CD4-positive, alpha-beta T cell (primary cell): ENCODE results near the gene ZNF746. TPM values are rescaled to one million over a fixed set of nuclear protein-coding genes. Genes with fewer than 3 reads are reported as not detected.

ENCODE experiments used
- ATAC-seq: fragments of 200-7000 bp; cut with Tn5 transposase; one replicate; pipeline ENCODE4 v1.10.0; 2022; ENCODE audit warnings: mild to moderate bottlenecking; ENCODE audit not compliant: poor library complexity
- CTCF ChIA-PET: fragments of 350-600 bp; sonication (Branson Sonifier 250); formaldehyde crosslinking; loops from one replicate; lab custom pipeline; 2021; ENCODE audit warnings: antibody characterized with exemption, inconsistent platforms; lab: Charles Lee
- POLR2A ChIA-PET: fragments of 350-600 bp; sonication (Branson Sonifier 250); formaldehyde crosslinking; loops from one replicate; lab custom pipeline; 2021; ENCODE audit warnings: antibody characterized with exemption, inconsistent platforms; lab: Charles Lee
- DNase-seq, 14 experiments: peaks; one replicate each; pipeline ENCODE4 v3.0.0-alpha.2; 2013 to 2020; ENCODE audit warnings: mixed read lengths in 2 of 14
- H3K27ac ChIP-seq, 2 donors: one replicate each; pipeline versions ENCODE4 v1.5.1 to v1.7.0; 2013; ENCODE audit warnings: low read length in 2 of 2, low read depth in 1 of 2, mild to moderate bottlenecking in 1 of 2
- H3K27me3 ChIP-seq, 2 experiments: 1 replicate in 1 of 2; 2 replicates in 1 of 2; pipeline versions ENCODE4 v1.6.1 to v1.7.0; 2013; ENCODE audit warnings: low read length in 2 of 2, control low read depth in 1 of 2, mild to moderate bottlenecking in 1 of 2, moderate library complexity in 1 of 2; ENCODE audit not compliant: insufficient read depth in 2 of 2, control insufficient read depth in 1 of 2
- H3K36me3 ChIP-seq: one replicate; pipeline ENCODE4 v1.6.1; 2013; ENCODE audit warnings: low read length, control low read depth; ENCODE audit not compliant: insufficient read depth
- H3K4me1 ChIP-seq: one replicate; pipeline ENCODE4 v1.6.1; 2013; ENCODE audit warnings: low read length, control low read depth; ENCODE audit not compliant: insufficient read depth
- H3K4me3 ChIP-seq: one replicate; pipeline ENCODE4 v1.5.1; 2013; ENCODE audit warnings: mild to moderate bottlenecking, low read length, moderate library complexity
- H3K9me3 ChIP-seq, 2 experiments: 1 replicate in 1 of 2; 2 replicates in 1 of 2; pipeline versions ENCODE4 v1.6.1 to v1.7.0; 2013; ENCODE audit warnings: low read length in 2 of 2, mild to moderate bottlenecking in 2 of 2, control low read depth in 1 of 2, moderate library complexity in 1 of 2; ENCODE audit not compliant: control insufficient read depth in 1 of 2, insufficient read depth in 1 of 2
- H3K27ac Mint-ChIP-seq: one replicate; pipeline ENCODE4 v1.8.0; 2020; ENCODE audit warnings: mixed read lengths
- H3K27me3 Mint-ChIP-seq: one replicate; pipeline ENCODE4 v1.8.0; 2021; ENCODE audit warnings: mixed read lengths
- H3K36me3 Mint-ChIP-seq: one replicate; pipeline ENCODE4 v1.8.0; 2021; ENCODE audit warnings: low read depth, mixed read lengths
- H3K4me1 Mint-ChIP-seq: one replicate; pipeline ENCODE4 v1.8.0; 2021; ENCODE audit warnings: low read depth, mixed read lengths
- H3K4me3 Mint-ChIP-seq: one replicate; pipeline ENCODE4 v1.8.0; 2020; ENCODE audit warnings: mild to moderate bottlenecking, mixed read lengths
- H3K9me3 Mint-ChIP-seq: one replicate; pipeline ENCODE4 v1.8.0; 2020; ENCODE audit warnings: mixed read lengths
- CTCF ChIP-seq: fragments of 200-600 bp; IDR thresholded peaks from one replicate; pipeline ENCODE4 v1.8.0; 2022; ENCODE audit warnings: antibody characterized with exemption, mild to moderate bottlenecking
- intact Hi-C, 2 experiments: fragments of 100-400 bp; cut with DNase I in 1 of 2; cut with micrococcal nuclease in 1 of 2; formaldehyde crosslinking; loops; one replicate each; pipeline versions ENCODE4 v1.15.1 to v1.9.0; 2023 to 2025; cut with DNase I, micrococcal nuclease
- total RNA-seq, 174 experiments: library from RNA in 2 of 174; stranded (reverse) in 2 of 174; gene quantifications; one replicate each; pipeline ENCODE4 v1.2.3 and lab custom pipeline; 2021 to 2026

Gene ZNF746
- total RNA-seq, 2 experiments from 2014 or later: 28.4 to 30.3 TPM

GRCh38 chr7:149527414-149527813 is 29.8 kb upstream of the ZNF746 start:
- H3K9me3 ChIP-seq: peaks cover 24 to 49% of the 10 kb centered on the region in 2 experiments
- Mint-ChIP-seq H3K27me3 (no peaks in the 10 kb centered on the region), H3K27ac (no peak overlapping the region), H3K36me3 (peaks cover 26% of the 10 kb centered on the region), H3K9me3 (peaks cover 9% of the 10 kb centered on the region), H3K4me3 (no peak overlapping the region), H3K4me1 (no peaks in the 10 kb centered on the region)
- ChIA-PET POLR2A (no interaction called here), CTCF (no interaction called here)
- no peaks in the 10 kb centered on the region for H3K4me1 ChIP-seq
- H3K27me3 ChIP-seq: no peaks in the 10 kb centered on the region
- H3K36me3 ChIP-seq: no peaks in the 10 kb centered on the region
- DNase-seq: no peak
- no peak for TF ChIP-seq CTCF
- no peak for ATAC-seq
- no peak overlapping the region for H3K27ac ChIP-seq
- intact Hi-C loops: no loop called here
- no peak overlapping the region for H3K4me3 ChIP-seq

GRCh38 chr7:149525280-149525679 is 27.7 kb upstream of the ZNF746 start:
- no peaks in the 10 kb centered on the region for H3K4me1 Mint-ChIP-seq

GRCh38 chr7:149524394-149524793 is 26.8 kb upstream of the ZNF746 start:
- no peak for ATAC-seq
- H3K27ac Mint-ChIP-seq: no peak overlapping the region
- intact Hi-C loops: no loop called here
- no peaks in the 10 kb centered on the region for H3K27me3 ChIP-seq
- no peak for DNase-seq
- H3K36me3 ChIP-seq: no peaks in the 10 kb centered on the region
- H3K27me3 Mint-ChIP-seq: no peaks in the 10 kb centered on the region
- peaks cover 12 to 21% of the 10 kb centered on the region in 2 experiments for H3K9me3 ChIP-seq
- H3K9me3 Mint-ChIP-seq: peaks cover 9% of the 10 kb centered on the region
- H3K4me3 Mint-ChIP-seq: no peak overlapping the region
- H3K36me3 Mint-ChIP-seq: peaks cover 17% of the 10 kb centered on the region
- no peaks in the 10 kb centered on the region for H3K4me1 ChIP-seq
- no peaks in the 10 kb centered on the region for H3K4me1 Mint-ChIP-seq
- TF ChIP-seq CTCF: no peak
- CTCF ChIA-PET: no interaction called here
- POLR2A ChIA-PET: no interaction called here
- H3K27ac ChIP-seq: no peak overlapping the region
- no peak overlapping the region for H3K4me3 ChIP-seq

More at GRCh38 chr7:149525280-149525679, 27.7 kb upstream of the ZNF746 start:
- Histone ChIP-seq H3K36me3 (no peaks in the 10 kb centered on the region), H3K27me3 (no peaks in the 10 kb centered on the region), H3K27ac (no peak overlapping the region), H3K9me3 (peaks cover 13 to 30% of the 10 kb centered on the region in 2 experiments), H3K4me3 (no peak overlapping the region), H3K4me1 (no peaks in the 10 kb centered on the region)
- ChIA-PET CTCF (no interaction called here), POLR2A (no interaction called here)
- Mint-ChIP-seq H3K4me3 (no peak overlapping the region), H3K27ac (no peak overlapping the region), H3K36me3 (peaks cover 23% of the 10 kb centered on the region), H3K27me3 (no peaks in the 10 kb centered on the region), H3K9me3 (peaks cover 9% of the 10 kb centered on the region)
- TF ChIP-seq CTCF: no peak
- intact Hi-C loops: no loop called here
- ATAC-seq (no peak), DNase-seq (no peak)
